ENCODE results near the gene IQGAP3.
A peak's percentile ranks its signal among the peaks of the same experiment; 100 is the strongest.
"Not testable (repeated sequence)": the region's sequence is repeated elsewhere in the genome, so short reads cannot be mapped to it uniquely, and the experiment has no call there.

The IQGAP3 gene

GRCh38 chr1:156608036-156608674 lies 35.8 kb upstream of the IQGAP3 start:
- H3K27me3 ChIP-seq: peaks cover 0 to 6% (median 0%) of the 10 kb centered on the region in 11 experiments; a peak in 3 of 22 replicates
- no peak for TF ChIP-seq Cebpa-rat (IDR thresholded peaks at IDR 0.05)
- H3K9ac ChIP-seq: peak overlapping the region in 1 of 11 experiments; percentile 32; a peak in 1 of 22 replicates
- H3K9me3 ChIP-seq (replicated peaks in 1 of 11): no peaks in the 10 kb centered on the region
- no peaks in the 10 kb centered on the region; a peak in 1 of 22 replicates for H4K20me1 ChIP-seq
- no peak overlapping the region; a peak in 1 of 22 replicates for H3K27ac ChIP-seq
- no peaks in the 10 kb centered on the region for H3K36me3 ChIP-seq
- no peak overlapping the region for H3K4me3 ChIP-seq
- peak overlapping the region; percentile 2 to 61 (median 44); a peak in 16 of 22 replicates for H3K4me2 ChIP-seq
- peaks cover 20 to 52% (median 30%) of the 10 kb centered on the region in 10 experiments for H3K4me1 ChIP-seq

GRCh38 chr1:156607344-156607743 lies 35.0 kb upstream of the IQGAP3 start:
- not testable (repeated sequence) for H3K27me3 ChIP-seq; H3K36me3 ChIP-seq; H3K4me3 ChIP-seq; H4K20me1 ChIP-seq; H3K27ac ChIP-seq; H3K9me3 ChIP-seq (replicated peaks in 1 of 11)
- H3K4me2 ChIP-seq: peak overlapping the region in 9 of 11 experiments; percentile 2 to 38 (median 14); a peak in 7 of 22 replicates
- H3K9ac ChIP-seq: peak overlapping the region in 2 of 11 experiments; percentile 0 to 42; a peak in 1 of 22 replicates
- H3K4me1 ChIP-seq: peaks cover 22 to 53% (median 34%) of the 10 kb centered on the region in 10 experiments

- peaks cover 5 to 26% (median 21%) of the 10 kb centered on the region in 11 experiments; a peak in 21 of 22 replicates for H3K36me3 ChIP-seq
- H3K27me3 ChIP-seq: no peaks in the 10 kb centered on the region
- peaks cover 0 to 22% (median under 1%) of the 10 kb centered on the region in 11 experiments; a peak in 9 of 22 replicates for H4K20me1 ChIP-seq
- H3K4me2 ChIP-seq: peak overlapping the region; percentile 88 to 97 (median 94)
- H3K9ac ChIP-seq: no peak overlapping the region
- no peaks in the 10 kb centered on the region for H3K9me3 ChIP-seq (replicated peaks in 1 of 11)
- no peak overlapping the region for H3K4me3 ChIP-seq
- peaks cover 42 to 71% (median 51%) of the 10 kb centered on the region in 10 experiments for H3K4me1 ChIP-seq
- TF ChIP-seq Cebpa-rat (IDR thresholded peaks at IDR 0.05): no peak
- H3K27ac ChIP-seq: no peak overlapping the region
Observed at GRCh38 chr1:156602557-156602993, 30.2 kb upstream of the IQGAP3 start.

- no peaks in the 10 kb centered on the region for H3K27me3 ChIP-seq
- H3K4me2 ChIP-seq: peak overlapping the region; percentile 88 to 97 (median 94)
- peak overlapping the region; percentile 57 to 87 (median 80) for H3K4me3 ChIP-seq
- TF ChIP-seq Cebpa-rat (IDR thresholded peaks at IDR 0.05): no peak
- H3K36me3 ChIP-seq: peaks cover 12 to 33% (median 28%) of the 10 kb centered on the region in 11 experiments
- peak overlapping the region; percentile 24 to 94 (median 89); a peak in 21 of 22 replicates for H3K27ac ChIP-seq
- peaks cover 0 to 29% (median 7%) of the 10 kb centered on the region in 11 experiments; a peak in 10 of 22 replicates for H4K20me1 ChIP-seq
- peaks cover 35 to 64% (median 48%) of the 10 kb centered on the region in 10 experiments for H3K4me1 ChIP-seq
- no peaks in the 10 kb centered on the region for H3K9me3 ChIP-seq (replicated peaks in 1 of 11)
- peak overlapping the region; percentile 82 to 95 (median 87) for H3K9ac ChIP-seq
Observed at GRCh38 chr1:156601892-156602291, 29.5 kb upstream of the IQGAP3 start.

GRCh38 chr1:156601122-156601830 lies 28.9 kb upstream of the IQGAP3 start, which contains the start of gene GPATCH4:
TSS of gene GPATCH4 (minus strand) at chr1:156601479.
- peak within 1 kb of the TSS; percentile 24 to 94 (median 89); a peak in 21 of 22 replicates for H3K27ac ChIP-seq
- no peak for TF ChIP-seq Cebpa-rat (IDR thresholded peaks at IDR 0.05)
- H3K9me3 ChIP-seq (replicated peaks in 1 of 11): no peaks in the 10 kb centered on the region
- H3K36me3 ChIP-seq: peaks cover 18 to 39% (median 34%) of the 10 kb centered on the region in 11 experiments
- peaks cover 0 to 35% (median 11%) of the 10 kb centered on the region in 11 experiments; a peak in 10 of 22 replicates for H4K20me1 ChIP-seq
- peaks cover 33 to 60% (median 47%) of the 10 kb centered on the region in 10 experiments for H3K4me1 ChIP-seq
- peak within 1 kb of the TSS; percentile 57 to 87 (median 80) for H3K4me3 ChIP-seq
- H3K27me3 ChIP-seq: no peaks in the 10 kb centered on the region
- H3K4me2 ChIP-seq: peak within 1 kb of the TSS; percentile 88 to 97 (median 94)
- peak within 1 kb of the TSS; percentile 82 to 95 (median 87) for H3K9ac ChIP-seq

GRCh38 chr1:156600733-156601121 lies 28.4 kb upstream of the IQGAP3 start:
- Histone ChIP-seq H4K20me1 (peaks cover 0 to 41% (median 15%) of the 10 kb centered on the region in 11 experiments; a peak in 11 of 22 replicates), H3K9ac (peak overlapping the region; percentile 82 to 95 (median 87)), H3K27ac (peak overlapping the region; percentile 24 to 94 (median 89); a peak in 21 of 22 replicates), H3K4me1 (peaks cover 33 to 54% (median 44%) of the 10 kb centered on the region in 10 experiments), H3K4me3 (peak overlapping the region; percentile 57 to 87 (median 80)), H3K4me2 (peak overlapping the region; percentile 88 to 97 (median 94)), H3K27me3 (no peaks in the 10 kb centered on the region), H3K36me3 (peaks cover 24 to 45% (median 40%) of the 10 kb centered on the region in 11 experiments), H3K9me3 (replicated peaks in 1 of 11) (no peaks in the 10 kb centered on the region)
- no peak for TF ChIP-seq Cebpa-rat (IDR thresholded peaks at IDR 0.05)

- peak overlapping the region in 9 of 10 experiments; percentile 57 to 87 (median 80); a peak in 17 of 20 replicates for H3K4me3 ChIP-seq
- no peaks in the 10 kb centered on the region for H3K9me3 ChIP-seq (replicated peaks in 1 of 11)
- peak overlapping the region in 7 of 11 experiments; percentile 87 to 94 (median 92); a peak in 9 of 22 replicates for H3K27ac ChIP-seq
- peaks cover 0 to 50% (median 22%) of the 10 kb centered on the region in 11 experiments; a peak in 12 of 22 replicates for H4K20me1 ChIP-seq
- peaks cover 33 to 54% (median 49%) of the 10 kb centered on the region in 11 experiments for H3K36me3 ChIP-seq
- TF ChIP-seq Cebpa-rat (IDR thresholded peaks at IDR 0.05): 0 out of 22 replicates have a peak, but pooled peaks of 1 of the 11 experiments have one; percentile 16
- no peaks in the 10 kb centered on the region for H3K27me3 ChIP-seq
- H3K4me2 ChIP-seq: peak overlapping the region; percentile 88 to 97 (median 94)
- H3K9ac ChIP-seq: peak overlapping the region in 9 of 11 experiments; percentile 82 to 95 (median 88); a peak in 11 of 22 replicates
- H3K4me1 ChIP-seq: peaks cover 33 to 49% (median 35%) of the 10 kb centered on the region in 10 experiments
Observed at GRCh38 chr1:156599811-156600210, 27.4 kb upstream of the IQGAP3 start.

GRCh38 chr1:156598731-156599432 lies 26.5 kb upstream of the IQGAP3 start:
- 0 out of 22 replicates have a peak overlapping the region, but pooled peaks of 1 of the 11 experiments have one; percentile 3 for H3K27ac ChIP-seq
- H3K9me3 ChIP-seq (replicated peaks in 1 of 11): no peaks in the 10 kb centered on the region
- peaks cover 0 to 59% (median 32%) of the 10 kb centered on the region in 11 experiments; a peak in 13 of 22 replicates for H4K20me1 ChIP-seq
- H3K36me3 ChIP-seq: peaks cover 41 to 63% (median 58%) of the 10 kb centered on the region in 11 experiments
- peaks cover 34 to 53% (median 39%) of the 10 kb centered on the region in 10 experiments for H3K4me1 ChIP-seq
- TF ChIP-seq Cebpa-rat (IDR thresholded peaks at IDR 0.05): no peak
- H3K9ac ChIP-seq: peak overlapping the region in 2 of 11 experiments; percentile 9 to 11; a peak in 2 of 22 replicates
- H3K27me3 ChIP-seq: no peaks in the 10 kb centered on the region
- H3K4me2 ChIP-seq: peak overlapping the region in 8 of 11 experiments; percentile 88 to 96 (median 94); a peak in 11 of 22 replicates
- H3K4me3 ChIP-seq: no peak overlapping the region
